ENCODE data around the gene PARL.
A peak's percentile ranks its signal among the peaks of the same experiment; 100 is the strongest.

Gene PARL

DNA sequence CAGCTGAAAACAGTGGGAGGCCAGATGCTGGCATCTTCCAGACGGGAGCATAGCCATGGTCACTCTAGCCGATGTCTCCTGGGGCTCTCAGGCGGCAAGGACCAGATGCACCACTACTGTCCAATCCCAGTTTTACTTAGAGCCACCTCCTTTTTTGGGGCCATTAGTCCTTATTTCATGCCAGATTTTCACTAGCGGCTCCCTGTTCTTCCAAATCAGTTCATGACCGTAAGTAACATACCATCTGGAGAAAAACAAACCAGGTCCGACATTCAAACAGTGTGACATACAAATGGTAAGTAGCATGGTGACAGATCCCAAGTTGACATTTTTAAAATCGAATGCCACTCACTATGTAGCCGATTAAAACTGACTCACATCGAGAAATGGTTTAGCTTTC, 55.2 kb downstream of the PARL start:
- H3K4me3 ChIP-seq (ENCODE audit: low read length): no peak overlapping the region
- H3K36me3 ChIP-seq (ENCODE audit: insufficient read depth, low read length): peaks cover 28% of the 10 kb centered on the region
- no peak overlapping the region for H2AFZ ChIP-seq (ENCODE audit: low read depth, low read length)
- no peaks in the 10 kb centered on the region for H3K9me3 ChIP-seq (ENCODE audit: low read length)
- peaks cover 32% of the 10 kb centered on the region for H3K4me1 ChIP-seq (ENCODE audit: insufficient read depth, low read length)
- H3K27me3 ChIP-seq (ENCODE audit: insufficient read depth, low read length): no peaks in the 10 kb centered on the region

DNA sequence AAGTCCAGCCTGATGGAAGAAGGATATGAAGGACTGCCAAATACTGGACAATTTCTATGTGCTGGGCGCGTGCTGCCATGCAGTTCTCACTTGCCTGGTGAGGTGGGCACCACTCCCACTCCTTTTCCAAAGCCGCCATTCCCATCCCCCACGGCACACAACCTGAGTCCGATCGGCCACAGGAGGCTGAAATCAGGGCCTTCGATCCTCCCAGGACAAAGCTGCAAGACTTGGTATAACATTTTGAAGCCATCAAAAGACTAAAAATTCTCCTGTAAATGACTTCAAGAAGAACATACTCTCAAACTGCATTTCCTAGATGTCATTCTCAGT, 56.2 kb downstream of the PARL start:
- Histone ChIP-seq H2AFZ (ENCODE audit: low read depth, low read length) (no peak overlapping the region), H3K27me3 (ENCODE audit: insufficient read depth, low read length) (no peaks in the 10 kb centered on the region), H3K36me3 (ENCODE audit: insufficient read depth, low read length) (peaks cover 28% of the 10 kb centered on the region), H3K4me3 (ENCODE audit: low read length) (no peak overlapping the region), H3K9me3 (ENCODE audit: low read length) (no peaks in the 10 kb centered on the region), H3K4me1 (ENCODE audit: insufficient read depth, low read length) (peaks cover 30% of the 10 kb centered on the region)

DNA sequence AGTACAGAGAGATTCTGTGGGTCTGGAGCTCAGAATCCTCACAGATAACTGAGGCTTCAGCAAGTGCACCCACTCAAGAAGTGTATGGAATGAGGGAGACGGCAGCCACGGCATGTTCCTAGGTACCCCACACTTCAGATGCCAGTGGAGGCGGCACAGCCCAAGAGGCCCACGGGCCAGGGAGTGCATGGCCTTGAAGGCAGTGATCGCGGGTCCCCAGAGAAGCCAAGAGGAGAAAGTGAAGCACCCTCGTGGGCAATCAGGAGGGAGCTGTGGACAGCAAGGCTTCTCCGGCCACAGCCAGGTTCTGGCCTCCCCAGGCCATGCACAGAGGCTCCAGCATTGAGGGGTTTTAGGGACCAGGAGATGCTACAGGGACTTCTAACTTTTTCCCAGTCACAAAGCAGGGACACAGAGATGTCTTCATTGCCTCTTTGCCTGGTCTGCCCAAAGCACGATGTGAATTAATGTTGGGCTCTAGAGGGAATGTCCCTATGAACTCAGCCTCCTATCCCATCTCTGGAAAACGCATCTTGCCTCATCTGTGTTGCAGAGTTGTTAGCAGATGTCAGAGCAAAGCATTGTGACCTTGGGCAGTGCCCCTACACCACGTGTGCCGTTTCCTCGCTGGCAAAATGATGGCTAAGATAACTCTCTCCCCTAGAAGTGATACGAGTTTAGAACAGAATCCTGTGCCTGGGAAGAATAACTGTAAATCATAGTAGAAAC, 56.7 kb downstream of the PARL start:
- Histone ChIP-seq H3K4me1 (ENCODE audit: insufficient read depth, low read length) (peaks cover 25% of the 10 kb centered on the region), H3K4me3 (ENCODE audit: low read length) (no peak overlapping the region), H2AFZ (ENCODE audit: low read depth, low read length) (no peak overlapping the region), H3K36me3 (ENCODE audit: insufficient read depth, low read length) (peaks cover 27% of the 10 kb centered on the region), H3K27me3 (ENCODE audit: insufficient read depth, low read length) (no peaks in the 10 kb centered on the region), H3K9me3 (ENCODE audit: low read length) (no peaks in the 10 kb centered on the region)

DNA sequence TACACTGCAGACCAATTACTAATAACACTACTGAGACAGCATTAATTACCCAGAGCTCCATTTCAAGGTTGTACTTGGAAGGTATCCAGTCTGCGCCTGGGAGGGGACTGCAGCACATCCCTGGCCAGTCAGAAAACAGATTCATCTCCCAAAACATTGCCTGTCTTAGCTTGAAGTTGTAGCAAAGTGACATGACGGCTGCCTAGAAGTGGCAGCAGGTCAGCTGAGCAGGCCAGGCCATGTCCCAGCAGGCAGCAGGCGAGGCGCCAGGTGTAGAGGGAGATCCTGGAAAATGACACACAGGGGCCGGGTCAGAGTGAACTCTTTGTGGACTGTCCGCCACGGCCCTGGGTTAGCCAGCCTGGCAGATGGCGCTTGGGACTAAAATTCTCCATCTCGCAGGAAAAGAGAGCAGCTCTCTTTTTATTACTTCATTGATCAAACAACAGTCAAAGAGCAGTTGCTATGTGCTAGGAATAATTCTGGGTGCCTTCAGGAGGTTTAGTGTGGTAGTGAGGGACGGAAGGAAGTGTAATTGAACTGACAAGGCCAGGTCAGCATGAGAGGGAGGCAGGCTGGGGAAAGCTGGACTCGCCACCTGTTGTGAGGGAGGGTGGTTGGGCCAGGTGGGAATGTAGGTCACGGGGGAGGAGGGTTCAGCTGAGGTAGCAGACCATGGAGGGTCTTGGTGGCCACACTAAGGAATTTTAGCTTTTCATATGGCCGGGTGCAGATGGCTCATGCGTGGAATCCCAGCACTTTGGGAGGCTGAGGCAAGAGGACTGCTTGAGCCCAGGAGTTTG, 58.0 kb downstream of the PARL start:
- Histone ChIP-seq H3K4me1 (ENCODE audit: insufficient read depth, low read length) (peaks cover 22% of the 10 kb centered on the region), H3K27me3 (ENCODE audit: insufficient read depth, low read length) (no peaks in the 10 kb centered on the region), H3K4me3 (ENCODE audit: low read length) (no peak overlapping the region), H3K36me3 (ENCODE audit: insufficient read depth, low read length) (peaks cover 26% of the 10 kb centered on the region), H3K9me3 (ENCODE audit: low read length) (no peaks in the 10 kb centered on the region), H2AFZ (ENCODE audit: low read depth, low read length) (no peak overlapping the region)

GRCh38 chr3:183825456-183826161, 59.1 kb downstream of the PARL start, which contains the start of gene MAP6D1:
TSS of gene MAP6D1 (minus strand) at chr3:183825577. CDS start at chr3:183825547, 30 bp downstream.
- Histone ChIP-seq H3K4me1 (ENCODE audit: insufficient read depth, low read length) (peaks cover 22% of the 10 kb centered on the region), H2AFZ (ENCODE audit: low read depth, low read length) (peak within 1 kb of the TSS; percentile 78), H3K36me3 (ENCODE audit: insufficient read depth, low read length) (peaks cover 22% of the 10 kb centered on the region), H3K27me3 (ENCODE audit: insufficient read depth, low read length) (no peaks in the 10 kb centered on the region), H3K4me3 (ENCODE audit: low read length) (peak within 1 kb of the TSS; percentile 60), H3K9me3 (ENCODE audit: low read length) (no peaks in the 10 kb centered on the region)

DNA sequence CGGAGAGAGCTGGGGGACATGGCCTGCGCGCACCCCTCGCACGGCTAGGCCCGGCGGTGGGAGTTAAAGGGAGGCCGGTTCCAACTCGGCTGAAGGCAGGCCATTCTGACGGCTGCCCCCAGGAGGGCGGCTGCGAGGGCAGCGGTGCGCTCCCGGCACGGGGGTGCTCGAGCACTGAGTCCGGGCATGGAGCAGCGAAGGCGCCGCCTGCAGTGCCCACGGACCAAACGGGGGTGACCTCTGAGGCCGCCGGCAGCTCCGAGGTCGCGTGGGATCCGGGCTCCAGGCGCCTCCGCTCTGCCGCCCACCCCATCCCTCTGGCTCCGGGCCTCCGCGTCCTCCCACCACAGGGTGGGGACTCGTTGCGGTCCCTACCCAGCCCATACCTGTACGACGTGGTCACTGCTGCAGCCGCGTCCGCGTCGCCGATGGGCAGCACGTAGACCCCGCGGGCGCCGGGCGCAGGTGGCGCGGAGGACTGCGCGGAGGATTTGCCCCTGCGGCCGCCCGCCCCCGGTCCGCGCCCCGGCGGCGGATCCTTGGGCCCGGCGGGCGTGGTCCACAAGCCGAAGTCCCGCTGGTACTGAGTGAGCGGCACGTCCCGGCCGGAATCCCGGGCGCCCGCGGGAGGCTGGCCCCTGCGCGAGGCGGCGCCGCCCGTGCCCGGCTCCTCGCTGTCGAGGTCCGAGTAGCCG, 59.8 kb downstream of the PARL start:
- Histone ChIP-seq H3K9me3 (ENCODE audit: low read length) (no peaks in the 10 kb centered on the region), H3K36me3 (ENCODE audit: insufficient read depth, low read length) (peaks cover 18% of the 10 kb centered on the region), H3K4me3 (ENCODE audit: low read length) (peak overlapping the region; percentile 60), H3K27me3 (ENCODE audit: insufficient read depth, low read length) (no peaks in the 10 kb centered on the region), H3K4me1 (ENCODE audit: insufficient read depth, low read length) (peaks cover 22% of the 10 kb centered on the region), H2AFZ (ENCODE audit: low read depth, low read length) (peak overlapping the region; percentile 78)

DNA sequence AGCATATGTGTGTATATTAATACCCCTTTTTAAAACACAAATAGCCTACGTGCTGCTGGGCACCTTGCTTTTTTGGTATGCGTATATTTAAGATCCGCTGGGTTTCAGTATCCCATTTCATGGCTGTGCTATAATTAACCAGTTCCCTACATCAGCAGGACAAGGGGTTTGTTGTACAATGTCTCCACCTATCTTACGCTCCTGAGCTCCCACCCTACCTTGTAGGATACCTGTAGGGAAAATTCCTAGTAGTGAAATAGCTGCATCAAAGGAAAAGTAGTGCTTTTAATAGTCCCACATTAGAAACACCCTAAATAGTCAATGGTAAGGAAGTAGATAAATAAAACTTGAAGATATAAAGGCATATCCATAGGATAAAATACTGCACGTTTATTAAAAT, 60.7 kb downstream of the PARL start:
- H3K27me3 ChIP-seq (ENCODE audit: insufficient read depth, low read length): no peaks in the 10 kb centered on the region
- H3K4me3 ChIP-seq (ENCODE audit: low read length): peak overlapping the region; percentile 60
- H3K4me1 ChIP-seq (ENCODE audit: insufficient read depth, low read length): peaks cover 22% of the 10 kb centered on the region
- no peaks in the 10 kb centered on the region for H3K9me3 ChIP-seq (ENCODE audit: low read length)
- peaks cover 9% of the 10 kb centered on the region for H3K36me3 ChIP-seq (ENCODE audit: insufficient read depth, low read length)
- peak overlapping the region; percentile 78 for H2AFZ ChIP-seq (ENCODE audit: low read depth, low read length)

GRCh38 chr3:183822631-183823030, 62.0 kb downstream of the PARL start:
- H3K36me3 ChIP-seq (ENCODE audit: insufficient read depth, low read length): no peaks in the 10 kb centered on the region
- no peak overlapping the region for H2AFZ ChIP-seq (ENCODE audit: low read depth, low read length)
- no peaks in the 10 kb centered on the region for H3K9me3 ChIP-seq (ENCODE audit: low read length)
- H3K4me3 ChIP-seq (ENCODE audit: low read length): no peak overlapping the region
- peaks cover 22% of the 10 kb centered on the region for H3K4me1 ChIP-seq (ENCODE audit: insufficient read depth, low read length)
- H3K27me3 ChIP-seq (ENCODE audit: insufficient read depth, low read length): no peaks in the 10 kb centered on the region

GRCh38 chr3:183819831-183820230, 64.8 kb downstream of the PARL start:
- H3K4me3 ChIP-seq (ENCODE audit: low read length): no peak overlapping the region

DNA sequence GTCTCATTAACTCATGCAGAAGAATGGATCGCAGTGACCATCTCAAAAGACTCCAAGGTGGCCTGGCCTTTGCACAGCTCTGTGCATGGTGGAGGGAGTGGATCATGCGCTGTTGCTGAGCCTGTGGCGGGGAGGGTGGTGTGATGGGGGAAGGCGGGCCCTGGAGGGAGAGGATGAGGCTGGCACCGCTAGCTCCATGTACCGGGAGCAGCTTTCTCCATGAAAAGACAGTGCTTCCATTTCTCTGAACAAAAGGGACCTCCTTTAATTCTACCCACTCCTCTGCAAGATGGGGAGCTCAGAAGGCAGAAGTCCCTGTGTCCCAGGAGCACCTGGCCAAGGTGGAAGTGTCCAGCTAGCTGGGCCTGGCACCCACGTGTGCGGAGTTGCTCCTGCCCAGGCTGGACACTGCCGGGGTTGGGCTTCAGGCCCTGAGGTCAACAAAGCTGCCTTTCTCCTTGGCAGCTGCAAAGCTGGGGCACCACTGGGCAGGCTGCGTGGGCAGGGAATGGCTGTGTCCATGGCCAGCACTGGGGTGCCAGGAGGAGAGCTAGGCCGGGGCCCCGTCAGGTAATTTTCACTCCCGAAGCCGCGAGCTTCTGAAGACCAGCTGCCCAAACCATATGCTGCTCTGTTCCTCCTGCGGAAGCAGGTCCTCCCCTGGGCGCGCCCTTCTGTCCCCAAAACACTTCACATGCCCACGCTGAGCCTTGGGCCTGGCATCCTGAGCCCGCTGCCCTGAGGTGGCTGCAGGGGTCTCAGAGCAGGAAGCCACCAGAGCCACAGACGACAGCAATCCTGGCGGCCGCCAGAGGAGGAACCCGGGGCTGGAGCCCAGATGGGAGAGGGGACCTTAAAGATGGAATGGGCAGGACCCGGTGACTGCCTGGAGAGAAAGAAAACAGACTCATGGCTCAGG, 65.7 kb downstream of the PARL start:
- H3K4me1 ChIP-seq (ENCODE audit: insufficient read depth, low read length): peaks cover 2% of the 10 kb centered on the region
- no peak overlapping the region for H3K4me3 ChIP-seq (ENCODE audit: low read length)
- no peaks in the 10 kb centered on the region for H3K9me3 ChIP-seq (ENCODE audit: low read length)
- H2AFZ ChIP-seq (ENCODE audit: low read depth, low read length): no peak overlapping the region
- H3K27me3 ChIP-seq (ENCODE audit: insufficient read depth, low read length): no peaks in the 10 kb centered on the region
- peaks cover 23% of the 10 kb centered on the region for H3K36me3 ChIP-seq (ENCODE audit: insufficient read depth, low read length)

More at GRCh38 chr3:183819831-183820230, 64.8 kb downstream of the PARL start:
- peaks cover 20% of the 10 kb centered on the region for H3K36me3 ChIP-seq (ENCODE audit: insufficient read depth, low read length)
- no peak overlapping the region for H2AFZ ChIP-seq (ENCODE audit: low read depth, low read length)
- H3K4me1 ChIP-seq (ENCODE audit: insufficient read depth, low read length): peaks cover 9% of the 10 kb centered on the region
- H3K27me3 ChIP-seq (ENCODE audit: insufficient read depth, low read length): no peaks in the 10 kb centered on the region
- no peaks in the 10 kb centered on the region for H3K9me3 ChIP-seq (ENCODE audit: low read length)

DNA sequence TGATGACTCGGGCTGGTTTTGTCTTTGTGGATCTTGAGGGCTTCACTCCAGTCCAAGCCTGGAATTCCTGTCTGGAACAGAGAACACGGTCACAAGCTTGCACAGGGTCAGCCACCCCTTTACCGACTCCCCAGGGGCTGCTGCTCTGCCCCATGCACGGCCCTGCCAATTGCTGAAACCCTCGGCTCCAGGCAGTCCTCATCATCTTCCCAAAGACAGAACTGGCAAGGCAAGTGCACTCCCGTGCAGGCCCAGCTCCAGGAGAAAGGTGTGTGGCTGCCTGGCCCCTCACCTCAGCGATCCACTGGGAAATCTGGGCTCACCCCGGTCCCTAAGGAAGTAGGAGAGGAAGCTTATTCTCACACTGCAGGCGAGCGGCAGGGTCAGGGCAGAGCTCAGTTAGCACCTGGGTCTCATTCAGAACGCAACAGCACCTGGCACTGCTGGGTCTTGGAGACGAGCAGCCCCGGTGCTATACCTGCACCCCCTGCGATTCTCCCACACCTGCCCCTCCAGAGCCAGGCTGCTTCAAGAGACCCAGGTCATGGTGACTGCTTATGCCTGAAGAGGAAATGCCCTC, 66.5 kb downstream of the PARL start:
- H3K36me3 ChIP-seq (ENCODE audit: insufficient read depth, low read length): peaks cover 26% of the 10 kb centered on the region
- no peaks in the 10 kb centered on the region for H3K27me3 ChIP-seq (ENCODE audit: insufficient read depth, low read length)
- no peaks in the 10 kb centered on the region for H3K9me3 ChIP-seq (ENCODE audit: low read length)
- H3K4me1 ChIP-seq (ENCODE audit: insufficient read depth, low read length): no peaks in the 10 kb centered on the region
- no peak overlapping the region for H3K4me3 ChIP-seq (ENCODE audit: low read length)
- no peak overlapping the region for H2AFZ ChIP-seq (ENCODE audit: low read depth, low read length)

GRCh38 chr3:183817639-183818038, 67.0 kb downstream of the PARL start:
- Histone ChIP-seq H2AFZ (ENCODE audit: low read depth, low read length) (no peak overlapping the region), H3K4me1 (ENCODE audit: insufficient read depth, low read length) (no peaks in the 10 kb centered on the region), H3K27me3 (ENCODE audit: insufficient read depth, low read length) (no peaks in the 10 kb centered on the region), H3K36me3 (ENCODE audit: insufficient read depth, low read length) (peaks cover 30% of the 10 kb centered on the region), H3K4me3 (ENCODE audit: low read length) (no peak overlapping the region), H3K9me3 (ENCODE audit: low read length) (no peaks in the 10 kb centered on the region)
